Neural cell (in vitro differentiated cells): Measurements from ENCODE around the gene IPMK. TPM values are rescaled to one million over a fixed set of nuclear protein-coding genes. Genes with fewer than 3 reads are reported as not detected.
"Not testable (repeated sequence)": the region's sequence is repeated elsewhere in the genome, so short reads cannot be mapped to it uniquely, and the experiment has no call there.

Source experiments
- H2AFZ ChIP-seq: fragments of 200-600, 300-800 bp; sonication (generic), shearing (Covaris generic); 2 replicates; pipeline ENCODE4 v1.6.0; 2014; ENCODE audit warnings: low read depth, mild to moderate bottlenecking, antibody characterized with exemption, low read length, moderate library complexity
- H3F3A ChIP-seq: fragments of 200-600 bp; shearing (Covaris generic); 2 replicates; pipeline ENCODE4 v1.6.1; 2016; ENCODE audit warnings: mild to moderate bottlenecking, moderate library complexity, mixed read lengths, antibody characterized with exemption, low read length; ENCODE audit not compliant: insufficient read depth, poor library complexity, severe bottlenecking
- H3K27ac ChIP-seq: fragments of 200-600, 300-800 bp; sonication (generic), shearing (Covaris generic); 2 replicates; pipeline ENCODE4 v1.5.1; 2014; ENCODE audit warnings: mild to moderate bottlenecking, low read length, moderate library complexity
- H3K27me3 ChIP-seq: fragments of 300-800, 200-600 bp; sonication (generic), shearing (Covaris generic); 2 replicates; pipeline ENCODE4 v1.6.0; 2014; ENCODE audit warnings: mild to moderate bottlenecking, low read depth, low read length, moderate library complexity; ENCODE audit not compliant: insufficient read depth
- H3K36me3 ChIP-seq: fragments of 300-800, 200-600 bp; sonication (generic), shearing (Covaris generic); 2 replicates; pipeline ENCODE4 v1.5.1; 2014; ENCODE audit warnings: mild to moderate bottlenecking, antibody characterized with exemption, low read length, moderate library complexity; ENCODE audit not compliant: insufficient read depth
- H3K4me2 ChIP-seq: fragments of 300-800, 200-600 bp; sonication (generic), shearing (Covaris generic); 2 replicates; pipeline ENCODE4 v1.6.0; 2014; ENCODE audit warnings: mild to moderate bottlenecking, low read length
- H3K4me3 ChIP-seq: fragments of 300-800, 200-600 bp; sonication (generic), shearing (Covaris generic); 2 replicates; pipeline ENCODE4 v1.5.1; 2014; ENCODE audit warnings: mild to moderate bottlenecking, low read length, moderate library complexity
- H3K79me2 ChIP-seq: fragments of 200-600 bp; shearing (Covaris generic); replicated peaks from 2 replicates; pipeline ENCODE4 v1.6.0; 2014; ENCODE audit warnings: mild to moderate bottlenecking, low read length, moderate library complexity; ENCODE audit not compliant: insufficient read depth
- H3K9ac ChIP-seq: fragments of 300-800, 200-600 bp; sonication (generic), shearing (Covaris generic); 2 replicates; pipeline ENCODE4 v1.6.1; 2016; ENCODE audit warnings: mild to moderate bottlenecking, low read length, mixed read lengths
- H3K9me2 ChIP-seq: fragments of 200-600 bp; shearing (Covaris generic); 2 replicates; pipeline ENCODE4 v1.6.1; 2016; ENCODE audit warnings: mild to moderate bottlenecking, low read length, mixed read lengths; ENCODE audit not compliant: insufficient read depth
- H3K9me3 ChIP-seq: fragments of 200-600, 300-800 bp; sonication (generic), shearing (Covaris generic); 2 replicates; pipeline ENCODE4 v1.6.1; 2016; ENCODE audit warnings: mild to moderate bottlenecking, mixed run types, low read length, moderate library complexity, mixed read lengths
- H4K20me1 ChIP-seq: fragments of 200-600 bp; shearing (Covaris generic); 2 replicates; pipeline ENCODE4 v1.6.1; 2016; ENCODE audit warnings: mild to moderate bottlenecking, mixed run types; ENCODE audit not compliant: insufficient read depth
- CTCF ChIP-seq: fragments of 450-650 bp; IDR thresholded peaks from 2 replicates; pipeline ENCODE4 v1.5.1; 2014; ENCODE audit warnings: antibody characterized with exemption, mild to moderate bottlenecking, moderate library complexity; ENCODE audit not compliant: poor library complexity, severe bottlenecking
- EP300 ChIP-seq: fragments of 450-650 bp; conservative IDR thresholded peaks from 2 replicates; pipeline ENCODE4 v1.6.1; 2014; ENCODE audit warnings: antibody characterized with exemption, mild to moderate bottlenecking, moderate library complexity; ENCODE audit not compliant: poor library complexity, severe bottlenecking
- EZH2 ChIP-seq: fragments of 200-600, 300-800 bp; shearing (Covaris generic), sonication (generic); IDR thresholded peaks from 2 replicates; pipeline ENCODE4 v1.6.1; 2014; ENCODE audit warnings: antibody characterized with exemption, low read length, borderline replicate concordance, mild to moderate bottlenecking; ENCODE audit not compliant: insufficient read depth, poor library complexity, severe bottlenecking
- MXI1 ChIP-seq: fragments of 450-650 bp; conservative IDR thresholded peaks from 2 replicates; pipeline ENCODE4 v1.6.1; 2014; ENCODE audit warnings: antibody characterized with exemption, mild to moderate bottlenecking; ENCODE audit not compliant: poor library complexity, severe bottlenecking
- POLR2AphosphoS5 ChIP-seq: IDR thresholded peaks from 2 replicates; pipeline ENCODE4 v1.6.1; 2012
- RAD21 ChIP-seq: fragments of 450-650 bp; conservative IDR thresholded peaks from 2 replicates; pipeline ENCODE4 v1.6.1; 2014; ENCODE audit warnings: antibody characterized with exemption, mild to moderate bottlenecking, moderate library complexity
- REST ChIP-seq: IDR thresholded peaks from 2 replicates; pipeline ENCODE4 v1.6.1; 2012; ENCODE audit warnings: borderline replicate concordance
- SMC3 ChIP-seq: fragments of 450-650 bp; conservative IDR thresholded peaks from 2 replicates; pipeline ENCODE4 v1.6.1; 2014; ENCODE audit warnings: antibody characterized with exemption, mild to moderate bottlenecking, moderate library complexity; ENCODE audit not compliant: poor library complexity
- TAF1 ChIP-seq: IDR thresholded peaks from 2 replicates; pipeline ENCODE4 v1.6.1; 2012; ENCODE audit warnings: low read depth
- polyA plus RNA-seq: library from polyadenylated mRNA; depleted of rRNA; stranded (reverse); fragments of >200 nt; gene quantifications from 2 replicates; pipeline ENCODE4 v1.2.3, GENCODE V29; 2014

IPMK gene
- polyA plus RNA-seq, 1 donor from 2014 or later, result 11.7 TPM

- TF ChIP-seq RAD21 (no peak), EZH2 (no peak)
- Histone ChIP-seq H3K36me3 (no peaks in the 10 kb centered on the region), H3K4me2 (no peak overlapping the region), H3K9me3 (peaks cover 4% of the 10 kb centered on the region), H3K9ac (no peak overlapping the region), H4K20me1 (no peaks in the 10 kb centered on the region), H3F3A (no peaks in the 10 kb centered on the region), H3K79me2 (peaks cover 6% of the 10 kb centered on the region), H2AFZ (no peak overlapping the region), H3K4me3 (no peak overlapping the region), H3K9me2 (no peaks in the 10 kb centered on the region), H3K27me3 (no peaks in the 10 kb centered on the region), H3K27ac (no peak overlapping the region)
Measured at GRCh38 chr10:58237014-58237834, 30.5 kb downstream of the IPMK start.

- not testable (repeated sequence) for H2AFZ ChIP-seq, H4K20me1 ChIP-seq, H3K27ac ChIP-seq, H3K9ac ChIP-seq, H3K27me3 ChIP-seq, H3K4me2 ChIP-seq, H3F3A ChIP-seq, H3K79me2 ChIP-seq, H3K9me3 ChIP-seq, H3K4me3 ChIP-seq, H3K9me2 ChIP-seq, H3K36me3 ChIP-seq
Measured at GRCh38 chr10:58229856-58230255, 37.8 kb downstream of the IPMK start.

GRCh38 chr10:58225654-58226053 lies 42.0 kb downstream of the IPMK start:
- H3K79me2 ChIP-seq, result no peaks in the 10 kb centered on the region
- H3K27me3 ChIP-seq, result no peaks in the 10 kb centered on the region
- H3K9me2 ChIP-seq, result no peaks in the 10 kb centered on the region
- H3F3A ChIP-seq, result no peaks in the 10 kb centered on the region
- no peak overlapping the region for H3K4me3 ChIP-seq
- H3K9ac ChIP-seq, result no peak overlapping the region
- peaks cover 5% of the 10 kb centered on the region for H3K36me3 ChIP-seq
- H3K9me3 ChIP-seq, result no peaks in the 10 kb centered on the region
- no peak overlapping the region for H3K27ac ChIP-seq
- TF ChIP-seq REST (no peak), CTCF (no peak), POLR2AphosphoS5 (no peak), EP300 (no peak), EZH2 (no peak), SMC3 (no peak), RAD21 (no peak), TAF1 (no peak), MXI1 (no peak)
- H4K20me1 ChIP-seq, result no peaks in the 10 kb centered on the region
- H3K4me2 ChIP-seq, result no peak overlapping the region
- no peak overlapping the region for H2AFZ ChIP-seq
